ENCODE results near the gene SMAD3.
"Not testable (repeated sequence)": the region's sequence is repeated elsewhere in the genome, so short reads cannot be mapped to it uniquely, and the experiment has no call there.

SMAD3 gene

GRCh38 chr15:67108122-67108961 is 42.9 kb downstream of the SMAD3 start:
- DNase-seq (ENCODE audit: low read depth in 2 of 3, low spot score in 2 of 3), result no peak

GRCh38 chr15:67109141-67110034 is 44.0 kb downstream of the SMAD3 start:
- no peak for DNase-seq (ENCODE audit: low read depth in 2 of 3, low spot score in 2 of 3)

- DNase-seq (ENCODE audit: low read depth in 2 of 3, low spot score in 2 of 3), result no peak
Measured at GRCh38 chr15:67110361-67110781, 45.0 kb downstream of the SMAD3 start.

GRCh38 chr15:67110958-67111864 is 45.8 kb downstream of the SMAD3 start:
- DNase-seq (ENCODE audit: low read depth in 2 of 3, low spot score in 2 of 3), result no peak

GRCh38 chr15:67114046-67114445 is 48.6 kb downstream of the SMAD3 start:
- DNase-seq (ENCODE audit: low read depth in 2 of 3, low spot score in 2 of 3), result no peak

GRCh38 chr15:67114846-67115585 is 49.6 kb downstream of the SMAD3 start:
- no peak for DNase-seq (ENCODE audit: low read depth in 2 of 3, low spot score in 2 of 3)

GRCh38 chr15:67115586-67115969 is 50.2 kb downstream of the SMAD3 start:
- no peak for DNase-seq (ENCODE audit: low read depth in 2 of 3, low spot score in 2 of 3)

- DNase-seq (ENCODE audit: low read depth in 2 of 3, low spot score in 2 of 3), result no peak
Measured at GRCh38 chr15:67116742-67117141, 51.3 kb downstream of the SMAD3 start.

- no peak for DNase-seq (ENCODE audit: low read depth in 2 of 3, low spot score in 2 of 3)
Measured at GRCh38 chr15:67117370-67117769, 52.0 kb downstream of the SMAD3 start.

- no peak for DNase-seq (ENCODE audit: low read depth in 2 of 3, low spot score in 2 of 3)
Measured at GRCh38 chr15:67118808-67119207, 53.4 kb downstream of the SMAD3 start.

- no peak for DNase-seq (ENCODE audit: low read depth in 2 of 3, low spot score in 2 of 3)
Measured at GRCh38 chr15:67119238-67119846, 53.9 kb downstream of the SMAD3 start.

- DNase-seq (ENCODE audit: low read depth in 2 of 3, low spot score in 2 of 3), result no peak
Measured at GRCh38 chr15:67120009-67120838, 54.8 kb downstream of the SMAD3 start.

GRCh38 chr15:67120839-67121643 is 55.6 kb downstream of the SMAD3 start:
- peak; percentile 54 to 79 (median 66) for DNase-seq (ENCODE audit: low read depth in 2 of 3, low spot score in 2 of 3)

- DNase-seq (ENCODE audit: low read depth in 2 of 3, low spot score in 2 of 3), result no peak
Measured at GRCh38 chr15:67121644-67122605, 56.5 kb downstream of the SMAD3 start.

GRCh38 chr15:67122816-67123215 is 57.4 kb downstream of the SMAD3 start:
- DNase-seq (ENCODE audit: low read depth in 2 of 3, low spot score in 2 of 3), result not testable (repeated sequence)

- not testable (repeated sequence) for DNase-seq (ENCODE audit: low read depth in 2 of 3, low spot score in 2 of 3)
Measured at GRCh38 chr15:67123291-67123690, 57.9 kb downstream of the SMAD3 start.

GRCh38 chr15:67124111-67124510 is 58.7 kb downstream of the SMAD3 start:
- no peak for DNase-seq (ENCODE audit: low read depth in 2 of 3, low spot score in 2 of 3)

Data from activated CD8-positive, alpha-beta memory T cell treated with anti-CD3 and anti-CD28 coated beads for 48 hours (primary cell).